Smooth muscle cell (in vitro differentiated cells): ENCODE measurements around the gene FUZ. TPM values are rescaled to one million over a fixed set of nuclear protein-coding genes. Genes with fewer than 3 reads are reported as not detected.
A peak's percentile ranks its signal among the peaks of the same experiment; 100 is the strongest.

Experiments
- DNase-seq: peaks from one replicate; lab custom pipeline; 2025; ENCODE audit not compliant: unreplicated experiment; lab: John Stamatoyannopoulos, UW
- H2AFZ ChIP-seq: fragments of 200-600 bp; sonication (generic); 2 replicates; pipeline ENCODE4 v1.6.0; 2016; ENCODE audit warnings: antibody characterized with exemption, low read depth, mild to moderate bottlenecking
- H3F3A ChIP-seq: fragments of 200-600 bp; sonication (generic); 2 replicates; pipeline ENCODE4 v1.6.0; 2017; ENCODE audit warnings: antibody characterized with exemption, low read depth
- H3K27ac ChIP-seq: fragments of 200-600 bp; sonication (generic); 2 replicates; pipeline ENCODE4 v1.5.1; 2016; ENCODE audit warnings: low read depth, mild to moderate bottlenecking
- H3K27me3 ChIP-seq: fragments of 200-600 bp; sonication (generic); 2 replicates; pipeline ENCODE4 v1.6.1; 2016; ENCODE audit warnings: low read depth, mild to moderate bottlenecking
- H3K36me3 ChIP-seq: fragments of 200-600 bp; sonication (generic); 2 replicates; pipeline ENCODE4 v1.5.1; 2016; ENCODE audit warnings: low read depth
- H3K4me1 ChIP-seq: fragments of 200-600 bp; sonication (generic); 2 replicates; pipeline ENCODE4 v1.5.1; 2016; ENCODE audit warnings: low read depth
- H3K4me2 ChIP-seq: fragments of 200-600 bp; sonication (generic); 2 replicates; pipeline ENCODE4 v1.6.0; 2016; ENCODE audit warnings: mild to moderate bottlenecking
- H3K4me3 ChIP-seq: fragments of 200-600 bp; sonication (generic); 2 replicates; pipeline ENCODE4 v1.5.1; 2016; ENCODE audit warnings: mild to moderate bottlenecking
- H3K79me2 ChIP-seq: fragments of 200-600 bp; sonication (generic); 2 replicates; pipeline ENCODE4 v1.6.0; 2016; ENCODE audit warnings: low read depth, mild to moderate bottlenecking
- H3K9ac ChIP-seq: fragments of 200-600 bp; sonication (generic); 2 replicates; pipeline ENCODE4 v1.6.0; 2016; ENCODE audit warnings: low read depth
- H3K9me3 ChIP-seq: fragments of 200-600 bp; sonication (generic); replicated peaks from 2 replicates; pipeline ENCODE4 v1.5.1; 2016; ENCODE audit warnings: low read depth
- H4K20me1 ChIP-seq: fragments of 200-600 bp; sonication (generic); 2 replicates; pipeline ENCODE4 v1.6.0; 2016; ENCODE audit warnings: low read depth
- CTCF ChIP-seq: fragments of 200-600 bp; sonication (generic); IDR thresholded peaks from 2 replicates; pipeline ENCODE4 v1.5.1; 2017; ENCODE audit warnings: borderline replicate concordance, mild to moderate bottlenecking, antibody characterized with exemption; ENCODE audit not compliant: insufficient read depth, poor library complexity, severe bottlenecking
- WGBS: methylation state at CpG from one replicate; pipeline ENCODE4 v1.1.7; 2016; ENCODE audit warnings: low lambda C conversion rate; 5-methylcytosine and 5-hydroxymethylcytosine counted together
- polyA plus RNA-seq: library from polyadenylated mRNA; unstranded; fragments of >200 nt; fragmentation: Nextera tagmentation; extraction: Ambion mirVana; gene quantifications from 2 replicates; pipeline ENCODE4 v1.2.1, GENCODE V29; 2016
- total RNA-seq: library from RNA; depleted of rRNA; stranded (reverse); fragments of >200 nt; gene quantifications from 2 replicates; pipeline ENCODE4 v1.2.3, GENCODE V29; 2014

FUZ gene
- total and polyA plus RNA-seq, 2 experiments from 2014 or later = 16.2 to 18.3 TPM

GRCh38 chr19:49766930-49767299 is 46.2 kb downstream of the FUZ start, which contains the start of gene AP2A1:
TSS of gene AP2A1 (plus strand) at chr19:49767001. CDS start at chr19:49767134, 133 bp downstream.
- Histone ChIP-seq H3K36me3 (no peaks in the 10 kb centered on the region), H3F3A (no peaks in the 10 kb centered on the region), H2AFZ (peak within 1 kb of the TSS; percentile 89), H3K4me2 (peak within 1 kb of the TSS; percentile 99), H4K20me1 (peaks cover 34% of the 10 kb centered on the region), H3K27ac (peak within 1 kb of the TSS; percentile 74), H3K4me1 (peaks cover 12% of the 10 kb centered on the region), H3K9me3 (no peaks in the 10 kb centered on the region), H3K79me2 (peaks cover 50% of the 10 kb centered on the region), H3K27me3 (no peaks in the 10 kb centered on the region), H3K4me3 (peak within 1 kb of the TSS; percentile 97), H3K9ac (peak within 1 kb of the TSS; percentile 95)
- DNase-seq = no peak
- WGBS = 0% methylated on average over 23 of the region's 38 CpGs
- TF ChIP-seq CTCF = no peak

GRCh38 chr19:49766007-49766929 is 46.8 kb downstream of the FUZ start:
- Histone ChIP-seq H3K36me3 (no peaks in the 10 kb centered on the region), H3F3A (no peaks in the 10 kb centered on the region), H3K4me2 (peak overlapping the region; percentile 61), H3K27me3 (no peaks in the 10 kb centered on the region), H3K79me2 (peaks cover 43% of the 10 kb centered on the region), H3K4me1 (peaks cover 12% of the 10 kb centered on the region), H3K27ac (peak overlapping the region; percentile 74), H3K4me3 (peak overlapping the region; percentile 97), H2AFZ (peak overlapping the region; percentile 37), H3K9ac (peak overlapping the region; percentile 3), H3K9me3 (no peaks in the 10 kb centered on the region), H4K20me1 (peaks cover 30% of the 10 kb centered on the region)
- TF ChIP-seq CTCF = no peak
- WGBS = 2% methylated on average over 39 of the region's 53 CpGs
- peak; percentile 96 for DNase-seq

- H2AFZ ChIP-seq = no peak overlapping the region
- no peak overlapping the region for H3K27ac ChIP-seq
- H3K27me3 ChIP-seq = no peaks in the 10 kb centered on the region
- H3K9ac ChIP-seq = no peak overlapping the region
- no peaks in the 10 kb centered on the region for H3F3A ChIP-seq
- no peak for TF ChIP-seq CTCF
- WGBS = 91% methylated on average over 8 of the region's 8 CpGs
- no peak overlapping the region for H3K4me2 ChIP-seq
- H4K20me1 ChIP-seq = peaks cover 18% of the 10 kb centered on the region
- H3K4me3 ChIP-seq = no peak overlapping the region
- no peaks in the 10 kb centered on the region for H3K36me3 ChIP-seq
- H3K79me2 ChIP-seq = peaks cover 25% of the 10 kb centered on the region
- no peak for DNase-seq
- no peaks in the 10 kb centered on the region for H3K9me3 ChIP-seq
- H3K4me1 ChIP-seq = peaks cover 12% of the 10 kb centered on the region
These were observed 48.8 kb downstream of the FUZ start for GRCh38 chr19:49764341-49764740.
